ENCODE measurements around the gene ARHGAP44.

The ARHGAP44 gene

DNA sequence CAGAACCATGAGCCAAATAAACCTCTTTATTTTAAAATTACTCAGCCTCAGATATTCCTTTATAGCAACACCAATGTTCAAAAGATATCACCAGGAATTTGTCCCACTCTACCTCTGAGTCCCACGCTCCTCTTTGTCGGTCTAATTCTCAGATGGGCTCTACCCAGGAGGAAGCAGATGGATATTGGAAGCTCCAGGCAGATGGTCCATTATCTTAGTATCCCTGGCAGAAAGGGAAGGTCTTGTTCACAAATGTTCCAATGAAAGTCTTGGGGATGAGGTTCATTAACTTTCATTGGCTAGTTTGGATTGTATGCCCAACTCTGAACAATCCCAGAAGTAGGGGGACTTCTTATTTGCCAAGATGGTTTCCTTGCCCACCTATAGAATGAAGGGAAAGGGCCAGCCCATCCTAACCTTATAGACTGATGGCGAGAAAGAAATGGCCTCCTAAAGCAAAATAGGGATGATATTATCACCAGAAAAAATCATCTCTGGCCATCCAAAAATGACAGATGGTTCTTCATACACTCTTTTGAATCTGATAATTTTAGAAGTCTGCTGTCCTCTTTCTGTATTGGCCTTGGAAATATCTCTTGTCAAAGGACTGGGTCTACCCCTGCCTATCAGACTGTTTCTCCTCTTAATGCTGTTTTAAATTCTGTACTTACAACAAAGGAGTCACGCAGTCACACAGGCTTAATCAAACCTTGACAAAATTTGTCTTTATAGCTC, 249.8 kb downstream of the ARHGAP44 start:
- H3K4me3 ChIP-seq (ENCODE audit: low read length), result no peak overlapping the region
- no peaks in the 10 kb centered on the region for H3K36me3 ChIP-seq (ENCODE audit: insufficient read depth, low read length)
- H3K27me3 ChIP-seq (ENCODE audit: insufficient read depth, low read length), result no peaks in the 10 kb centered on the region
- H3K4me1 ChIP-seq (ENCODE audit: insufficient read depth, low read length), result no peaks in the 10 kb centered on the region
- no peak overlapping the region for H2AFZ ChIP-seq (ENCODE audit: low read depth, low read length)
- H3K9me3 ChIP-seq (ENCODE audit: low read length), result no peaks in the 10 kb centered on the region
